ENCODE results near the gene FCHSD2. TPM values are rescaled to one million over a fixed set of nuclear protein-coding genes. Genes with fewer than 3 reads are reported as not detected.

Gene FCHSD2
- total RNA-seq, 1 experiment from 2014 or later = 7.1 TPM

DNA sequence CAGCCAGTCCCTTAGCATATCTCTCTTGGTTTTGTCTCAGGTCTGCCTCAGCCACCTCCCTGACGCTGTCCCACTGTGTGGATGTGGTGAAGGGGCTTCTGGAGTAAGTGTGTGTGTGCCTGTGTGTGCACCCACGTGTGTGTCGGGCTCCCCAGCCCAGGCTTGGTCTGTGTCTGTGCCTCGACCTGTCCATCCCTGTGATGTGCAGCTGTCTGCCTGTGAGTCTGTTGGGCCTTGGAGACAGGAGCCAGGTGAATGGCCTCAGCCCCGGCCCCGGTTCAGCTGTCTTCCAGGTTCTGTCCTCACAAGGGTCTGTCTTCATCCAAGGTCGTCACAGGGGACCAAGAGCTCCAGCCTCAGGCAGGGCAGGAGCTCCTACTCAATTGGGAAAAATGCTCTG lies 318.1 kb downstream of the FCHSD2 start:
- no peaks in the 10 kb centered on the region for H3K27me3 ChIP-seq (ENCODE audit: low read length)
- intact Hi-C loops (cut with micrococcal nuclease) = loop anchor here (2.0 kb wide), 1 partner anchor 413 kb away; no protein-coding TSS in a partner anchor
- H2AFZ ChIP-seq (ENCODE audit: low read length) = no peak overlapping the region
- no peak overlapping the region for H3K9ac ChIP-seq (ENCODE audit: low read length)
- no peaks in the 10 kb centered on the region for H3F3A ChIP-seq (ENCODE audit: low read length, unreplicated experiment)
- no TSS peak for BruUV-seq (replicated peaks)
- H3K4me3 ChIP-seq (ENCODE audit: low read length) = no peak overlapping the region
- no peak overlapping the region for H3K4me2 ChIP-seq (ENCODE audit: low read length)
- H4K20me1 ChIP-seq (ENCODE audit: low read length) = no peaks in the 10 kb centered on the region
- ChIA-PET POLR2A (ENCODE audit: unreplicated experiment) (no interaction called here), CTCF (no interaction called here)
- no peak for ATAC-seq
- no peak for DNase-seq
- H3K27ac ChIP-seq (ENCODE audit: low read length) = no peak overlapping the region
- TF ChIP-seq, protein P1, sequence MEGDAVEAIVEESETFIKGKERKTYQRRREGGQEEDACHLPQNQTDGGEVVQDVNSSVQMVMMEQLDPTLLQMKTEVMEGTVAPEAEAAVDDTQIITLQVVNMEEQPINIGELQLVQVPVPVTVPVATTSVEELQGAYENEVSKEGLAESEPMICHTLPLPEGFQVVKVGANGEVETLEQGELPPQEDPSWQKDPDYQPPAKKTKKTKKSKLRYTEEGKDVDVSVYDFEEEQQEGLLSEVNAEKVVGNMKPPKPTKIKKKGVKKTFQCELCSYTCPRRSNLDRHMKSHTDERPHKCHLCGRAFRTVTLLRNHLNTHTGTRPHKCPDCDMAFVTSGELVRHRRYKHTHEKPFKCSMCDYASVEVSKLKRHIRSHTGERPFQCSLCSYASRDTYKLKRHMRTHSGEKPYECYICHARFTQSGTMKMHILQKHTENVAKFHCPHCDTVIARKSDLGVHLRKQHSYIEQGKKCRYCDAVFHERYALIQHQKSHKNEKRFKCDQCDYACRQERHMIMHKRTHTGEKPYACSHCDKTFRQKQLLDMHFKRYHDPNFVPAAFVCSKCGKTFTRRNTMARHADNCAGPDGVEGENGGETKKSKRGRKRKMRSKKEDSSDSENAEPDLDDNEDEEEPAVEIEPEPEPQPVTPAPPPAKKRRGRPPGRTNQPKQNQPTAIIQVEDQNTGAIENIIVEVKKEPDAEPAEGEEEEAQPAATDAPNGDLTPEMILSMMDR (conservative IDR thresholded peaks at IDR 0.05; ENCODE audit: low read depth, low read length) = no peak
- no peak for TF ChIP-seq EZH2 (IDR thresholded peaks at IDR 0.05; ENCODE audit: low read length, unreplicated experiment)
- H3K4me1 ChIP-seq (ENCODE audit: insufficient read depth, low read length) = peaks cover 11% of the 10 kb centered on the region
- H3K36me3 ChIP-seq (ENCODE audit: low read depth, low read length) = no peaks in the 10 kb centered on the region
- no peaks in the 10 kb centered on the region for H3K9me2 ChIP-seq (replicated peaks; ENCODE audit: low read length)
- H3K9me3 ChIP-seq (ENCODE audit: low read length) = no peaks in the 10 kb centered on the region
- no peaks in the 10 kb centered on the region for H3K79me2 ChIP-seq (ENCODE audit: low read length)

DNA sequence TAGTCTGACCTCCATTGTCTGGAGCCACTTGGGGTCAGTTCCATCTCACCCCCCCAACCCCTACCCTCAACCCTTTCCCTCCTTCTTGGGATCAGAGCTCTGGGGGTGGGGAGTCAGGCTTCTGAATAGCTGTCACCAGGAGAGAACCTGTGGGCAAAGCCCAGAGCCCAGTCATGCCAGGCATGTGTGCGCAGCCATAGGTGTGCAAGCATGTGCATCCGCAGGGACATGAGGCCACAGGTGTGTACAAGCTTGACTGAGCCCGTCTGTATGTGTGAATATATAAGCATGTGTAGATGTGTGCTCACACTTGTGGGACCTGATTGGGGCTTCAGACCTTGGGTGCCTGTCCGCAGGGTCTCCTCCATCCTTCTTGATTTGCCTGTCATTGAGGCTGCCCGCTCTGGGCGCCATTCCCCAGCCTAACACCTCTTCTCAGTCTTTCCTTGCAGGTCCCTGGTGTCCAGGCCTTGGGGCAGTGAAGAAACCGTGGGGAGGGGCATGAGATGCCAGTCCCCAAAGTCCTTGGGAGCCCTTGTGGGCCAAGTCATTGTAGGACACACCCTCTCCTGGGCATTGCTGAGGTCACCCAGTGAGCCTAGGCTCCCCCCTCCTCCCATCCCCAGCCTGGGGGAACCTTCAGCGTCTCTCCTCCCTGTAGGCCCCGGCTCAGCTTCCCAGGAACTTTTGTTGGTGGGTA lies 318.9 kb downstream of the FCHSD2 start:
- Histone ChIP-seq H3K9me3 (ENCODE audit: low read length) (no peaks in the 10 kb centered on the region), H3F3A (ENCODE audit: low read length, unreplicated experiment) (no peaks in the 10 kb centered on the region), H3K36me3 (ENCODE audit: low read depth, low read length) (no peaks in the 10 kb centered on the region), H3K4me3 (ENCODE audit: low read length) (no peak overlapping the region), H3K27me3 (ENCODE audit: low read length) (no peaks in the 10 kb centered on the region), H3K9me2 (replicated peaks; ENCODE audit: low read length) (no peaks in the 10 kb centered on the region), H2AFZ (ENCODE audit: low read length) (no peak overlapping the region), H3K4me1 (ENCODE audit: insufficient read depth, low read length) (peaks cover 11% of the 10 kb centered on the region), H4K20me1 (ENCODE audit: low read length) (no peaks in the 10 kb centered on the region), H3K9ac (ENCODE audit: low read length) (no peak overlapping the region), H3K79me2 (ENCODE audit: low read length) (no peaks in the 10 kb centered on the region), H3K4me2 (ENCODE audit: low read length) (no peak overlapping the region), H3K27ac (ENCODE audit: low read length) (no peak overlapping the region)
- no peak for ATAC-seq
- CTCF ChIA-PET = no interaction called here
- DNase-seq = peak; percentile 2
- POLR2A ChIA-PET (ENCODE audit: unreplicated experiment) = interaction anchor here (0.5 kb wide), 1 partner anchor 426 kb away, joined by 3 read pairs; no protein-coding TSS in a partner anchor
- no TSS peak for BruUV-seq (replicated peaks)
- no peak for TF ChIP-seq EZH2 (IDR thresholded peaks at IDR 0.05; ENCODE audit: low read length, unreplicated experiment)
- intact Hi-C loops (cut with micrococcal nuclease) = no loop called here

DNA sequence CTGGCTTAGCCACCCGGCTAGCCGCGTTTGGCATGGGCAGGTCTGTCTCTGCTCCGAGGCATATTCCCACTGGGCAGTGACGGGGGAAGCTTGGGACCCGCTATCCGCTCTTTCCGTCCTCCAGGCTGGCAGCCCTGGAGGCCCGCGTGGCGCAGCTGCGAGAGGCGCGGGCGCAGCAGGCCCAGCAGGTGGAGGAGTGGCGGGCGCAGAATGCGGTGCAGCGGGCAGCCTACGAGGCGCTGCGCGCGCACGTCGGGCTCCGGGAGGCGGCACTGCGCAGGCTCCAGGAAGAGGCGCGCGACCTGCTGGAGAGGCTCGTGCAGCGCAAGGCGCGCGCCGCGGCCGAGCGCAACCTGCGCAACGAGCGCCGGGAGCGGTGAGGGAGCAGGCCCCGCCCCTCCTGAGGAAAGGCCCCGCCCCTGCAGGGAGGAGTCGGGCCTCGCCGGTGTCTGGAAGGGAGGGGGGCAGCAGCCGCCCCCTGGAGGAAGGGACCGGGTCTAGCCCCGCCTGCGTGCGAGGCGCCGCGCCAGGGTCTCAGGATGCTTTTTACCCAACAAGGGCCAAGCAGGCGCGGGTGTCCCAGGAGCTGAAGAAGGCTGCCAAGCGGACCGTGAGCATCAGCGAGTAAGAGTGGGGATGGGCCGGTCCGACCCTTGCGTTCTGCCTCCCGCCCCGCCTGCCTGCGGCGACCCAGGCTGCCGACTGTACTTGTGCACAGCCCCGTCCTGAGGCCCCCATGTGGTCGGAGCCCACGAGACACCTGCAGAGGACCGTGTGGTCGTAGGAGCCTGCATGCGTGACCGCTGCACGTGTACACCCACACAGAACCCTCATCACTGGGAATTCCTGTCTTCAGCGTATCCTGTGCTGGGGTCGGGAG lies 320.0 kb downstream of the FCHSD2 start:
- ChIA-PET CTCF (no interaction called here), POLR2A (ENCODE audit: unreplicated experiment) (interaction anchor here (0.5 kb wide), 1 partner anchor 485 kb away, joined by 7 read pairs; no protein-coding TSS in a partner anchor)
- Histone ChIP-seq H3K4me1 (ENCODE audit: insufficient read depth, low read length) (peaks cover 11% of the 10 kb centered on the region), H3F3A (ENCODE audit: low read length, unreplicated experiment) (no peaks in the 10 kb centered on the region), H3K9ac (ENCODE audit: low read length) (peak overlapping the region; percentile 56), H2AFZ (ENCODE audit: low read length) (peak overlapping the region; percentile 70), H3K4me3 (ENCODE audit: low read length) (peak overlapping the region; percentile 61), H3K9me3 (ENCODE audit: low read length) (no peaks in the 10 kb centered on the region), H3K27ac (ENCODE audit: low read length) (no peak overlapping the region), H4K20me1 (ENCODE audit: low read length) (no peaks in the 10 kb centered on the region), H3K79me2 (ENCODE audit: low read length) (no peaks in the 10 kb centered on the region), H3K4me2 (ENCODE audit: low read length) (peak overlapping the region; percentile 80), H3K27me3 (ENCODE audit: low read length) (no peaks in the 10 kb centered on the region), H3K9me2 (replicated peaks; ENCODE audit: low read length) (no peaks in the 10 kb centered on the region), H3K36me3 (ENCODE audit: low read depth, low read length) (no peaks in the 10 kb centered on the region)
- TF ChIP-seq, protein P1 (conservative IDR thresholded peaks at IDR 0.05; ENCODE audit: low read depth, low read length) = no peak; the same call in 1 of the 2 replicates
- TF ChIP-seq EZH2phosphoT487 (IDR thresholded peaks at IDR 0.05; ENCODE audit: borderline replicate concordance, low read length) (no peak), EZH2 (IDR thresholded peaks at IDR 0.05; ENCODE audit: low read length, unreplicated experiment) (no peak)
- intact Hi-C loops (cut with micrococcal nuclease) = no loop called here
- BruUV-seq (replicated peaks) = no TSS peak
- peak; percentile 81 for ATAC-seq
- peak; percentile 95 for DNase-seq
